IMR-90 (cell line): ENCODE measurements around the gene ACAP1. TPM values are rescaled to one million over a fixed set of nuclear protein-coding genes. Genes with fewer than 3 reads are reported as not detected.

Source experiments
- ATAC-seq: fragments of 200-7000 bp; cut with Tn5 transposase; 2 replicates; pipeline ENCODE4 v1.9.1; 2020; ENCODE audit warnings: low read depth, mild to moderate bottlenecking, moderate library complexity
- BruUV-seq: library from RNA; stranded (reverse); fragments of 400-500 nt; replicated peaks from 2 replicates; lab custom pipeline; 2021; lab: Mats Ljungman, UMichigan
- CTCF ChIA-PET: fragments of 300-600 bp; formaldehyde crosslinking; extraction: SDS; loops from one replicate; lab custom pipeline; 2021; ENCODE audit warnings: antibody characterized with exemption; lab: Yijun Ruan, JAX
- POLR2A ChIA-PET: fragments of 300-600 bp; sonication (Branson Sonifier 250); formaldehyde crosslinking; loops from one replicate; lab custom pipeline; 2022; ENCODE audit warnings: antibody characterized with exemption; ENCODE audit not compliant: unreplicated experiment; lab: Charles Lee
- DNase-seq: peaks from one replicate; pipeline ENCODE4 v3.0.0; 2013
- H2AFZ ChIP-seq: replicated peaks from 2 replicates; pipeline ENCODE3; 2013; ENCODE audit warnings: low read length, mild to moderate bottlenecking; ENCODE audit not compliant: poor library complexity
- H2AK5ac ChIP-seq: 2 replicates; pipeline ENCODE4 v1.6.1; 2013; ENCODE audit warnings: low read depth, low read length, inconsistent platforms
- H2AK9ac ChIP-seq: replicated peaks from 2 replicates; pipeline ENCODE3; 2013; ENCODE audit warnings: mild to moderate bottlenecking, low read depth, low read length, moderate library complexity; ENCODE audit not compliant: poor library complexity
- H2BK120ac ChIP-seq: 2 replicates; pipeline ENCODE4 v1.6.1; 2013; ENCODE audit warnings: low read depth, low read length, inconsistent platforms
- H2BK15ac ChIP-seq: 3 replicates; pipeline ENCODE4 v1.6.1; 2013; ENCODE audit warnings: low read depth, low read length, inconsistent platforms
- H2BK20ac ChIP-seq: 2 replicates; pipeline ENCODE4 v1.6.1; 2013; ENCODE audit warnings: low read depth, mild to moderate bottlenecking, inconsistent platforms, low read length, moderate library complexity
- H2BK5ac ChIP-seq: 2 replicates; pipeline ENCODE4 v1.6.1; 2013; ENCODE audit warnings: mild to moderate bottlenecking, low read depth, low read length, inconsistent platforms; ENCODE audit not compliant: poor library complexity, severe bottlenecking
- H3K14ac ChIP-seq: replicated peaks from 2 replicates; pipeline ENCODE4 v1.6.1; 2013; ENCODE audit warnings: low read depth, low read length, inconsistent platforms
- H3K18ac ChIP-seq: 2 replicates; pipeline ENCODE4 v1.6.1; 2013; ENCODE audit warnings: low read depth, low read length, control low read depth
- H3K23ac ChIP-seq: 2 replicates; pipeline ENCODE4 v1.6.1; 2013; ENCODE audit warnings: low read depth, low read length, inconsistent platforms
- H3K27ac ChIP-seq: 2 replicates; pipeline ENCODE4 v1.5.1; 2013; ENCODE audit warnings: mild to moderate bottlenecking, control low read depth, low read length; ENCODE audit not compliant: insufficient read depth
- H3K27me3 ChIP-seq: 2 replicates; pipeline ENCODE4 v1.6.1; 2013; ENCODE audit warnings: low read length; ENCODE audit not compliant: control insufficient read depth, insufficient read depth
- H3K36me3 ChIP-seq: 2 replicates; pipeline ENCODE4 v1.6.1; 2013; ENCODE audit warnings: low read length, mixed read lengths; ENCODE audit not compliant: control insufficient read depth, insufficient read depth
- H3K4ac ChIP-seq: 2 replicates; pipeline ENCODE4 v1.6.1; 2013; ENCODE audit warnings: low read depth, low read length, inconsistent platforms
- H3K4me1 ChIP-seq: 2 replicates; pipeline ENCODE4 v1.6.1; 2013; ENCODE audit warnings: low read length, mixed read lengths; ENCODE audit not compliant: control insufficient read depth, insufficient read depth
- H3K4me2 ChIP-seq: 2 replicates; pipeline ENCODE4 v1.6.1; 2013; ENCODE audit warnings: low read depth, mild to moderate bottlenecking, control low read depth, low read length, moderate library complexity
- H3K4me3 ChIP-seq: 2 replicates; pipeline ENCODE4 v1.5.1; 2013; ENCODE audit warnings: low read depth, mild to moderate bottlenecking, control low read depth, low read length, moderate library complexity; ENCODE audit not compliant: insufficient read depth
- H3K56ac ChIP-seq: 2 replicates; pipeline ENCODE4 v1.6.1; 2013; ENCODE audit warnings: low read length, inconsistent platforms; ENCODE audit not compliant: insufficient read depth; ENCODE audit errors: extremely low read depth
- H3K79me1 ChIP-seq, 2 experiments: 2 replicates each; pipeline ENCODE4 v1.6.1; 2013; ENCODE audit warnings: low read length in 2 of 2, inconsistent platforms in 1 of 2, low read depth in 1 of 2
- H3K9ac ChIP-seq: 2 replicates; pipeline ENCODE4 v1.6.1; 2013; ENCODE audit warnings: low read depth, low read length, control low read depth
- H3K9me1 ChIP-seq: 2 replicates; pipeline ENCODE4 v1.6.1; 2013; ENCODE audit warnings: low read length, inconsistent platforms; ENCODE audit not compliant: insufficient read depth
- H3K9me3 ChIP-seq: 2 replicates; pipeline ENCODE4 v1.6.1; 2013; ENCODE audit warnings: low read length; ENCODE audit not compliant: control insufficient read depth, insufficient read depth
- H4K20me1 ChIP-seq: 2 replicates; pipeline ENCODE4 v1.6.1; 2013; ENCODE audit warnings: low read length, inconsistent platforms; ENCODE audit not compliant: insufficient read depth
- H4K5ac ChIP-seq: 2 replicates; pipeline ENCODE4 v1.6.1; 2013; ENCODE audit warnings: mild to moderate bottlenecking, low read depth, low read length, control low read depth
- H4K8ac ChIP-seq, 2 experiments: 2 replicates each; pipeline ENCODE4 v1.6.1; 2013; ENCODE audit warnings: low read depth in 2 of 2, low read length in 2 of 2, control low read depth in 1 of 2, inconsistent platforms in 1 of 2
- H4K91ac ChIP-seq: 2 replicates; pipeline ENCODE4 v1.6.1; 2013; ENCODE audit warnings: low read depth, low read length, inconsistent platforms; ENCODE audit not compliant: insufficient read depth
- NFE2L2 ChIP-seq: fragments of 150-350 bp; IDR thresholded peaks from 2 replicates; pipeline ENCODE4 v1.6.1; 2016; ENCODE audit warnings: low read depth, mild to moderate bottlenecking, low read length
- WGBS, 2 experiments: methylation state at CpG; one replicate each; pipeline versions ENCODE4 v1.1.5 to v1.1.7; 2013; ENCODE audit warnings: missing lambda C conversion rate in 2 of 2; ENCODE audit not compliant: insufficient read length in 1 of 2; ENCODE audit errors: extremely low coverage in 2 of 2; 5-methylcytosine and 5-hydroxymethylcytosine counted together
- dilution Hi-C: fragments of 300-500 bp; cut with HindIII; formaldehyde crosslinking; loops from one replicate; pipeline ENCODE4 v1.14.3; 2018; ENCODE audit warnings: low sequenced_read_pairs; ENCODE audit not compliant: unreplicated experiment
- in situ Hi-C: fragments of 300-500 bp; cut with MboI; formaldehyde crosslinking; loops from 3 replicates; pipeline ENCODE4 v1.14.3; 2019; ENCODE audit warnings: low sequenced_read_pairs, inconsistent platforms, mixed read lengths
- intact Hi-C: fragments of 100-400 bp; cut with micrococcal nuclease; formaldehyde crosslinking; loops from 2 replicates; pipeline ENCODE4 v1.10.0; 2022
- polyA plus RNA-seq, 3 experiments: library from polyadenylated mRNA; depleted of rRNA; stranded (reverse); fragments of >200 nt; gene quantifications; 2 replicates each; pipeline ENCODE4 v1.2.3, GENCODE V29; 2012; ENCODE audit warnings: low replicate concordance in 1 of 3
- total RNA-seq: library from RNA; depleted of rRNA; stranded (reverse); fragments of >200 nt; gene quantifications from 2 replicates; pipeline ENCODE4 v1.2.3, GENCODE V29; 2012

Gene ACAP1
- total and polyA plus RNA-seq, 2 of the 4 experiments (the other 2 are of a cell fraction) = under 0.01 to 2.1 TPM

GRCh38 chr17:7380855-7381683, 44.7 kb downstream of the ACAP1 start, which contains the start of gene TNK1:
TNK1 (plus strand) TSS chr17:7381089; CDS start chr17:7382927, 1,838 bp downstream.
- Histone ChIP-seq H2BK5ac (no peak within 1 kb of the TSS), H3K4ac (no peak within 1 kb of the TSS), H3K36me3 (no peaks in the 10 kb centered on the region), H2AK9ac (peak within 1 kb of the TSS; percentile 57), H3K4me3 (peak within 1 kb of the TSS; percentile 11; the same call in 1 of the 2 replicates), H2AK5ac (peak within 1 kb of the TSS; percentile 44; the same call in 1 of the 2 replicates), H2BK20ac (no peak within 1 kb of the TSS), H4K5ac (no peak within 1 kb of the TSS), H2BK120ac (no peak within 1 kb of the TSS), H3K14ac (no peak within 1 kb of the TSS), H4K91ac (no peak within 1 kb of the TSS), H3K79me1 (no peaks in the 10 kb centered on the region), H4K20me1 (no peaks in the 10 kb centered on the region), H3K18ac (no peak within 1 kb of the TSS), H3K56ac (no peak within 1 kb of the TSS), H3K4me2 (peak within 1 kb of the TSS; percentile 3), H3K9ac (no peak within 1 kb of the TSS; the same call in 1 of the 2 replicates), H3K27me3 (peaks cover 26% of the 10 kb centered on the region), H3K4me1 (peaks cover 7% of the 10 kb centered on the region; the same call in 1 of the 2 replicates), H2BK15ac (no peak within 1 kb of the TSS), H3K9me1 (peaks cover 2% of the 10 kb centered on the region; the same call in 1 of the 2 replicates), H2AFZ (peak within 1 kb of the TSS; percentile 84), H3K23ac (no peak within 1 kb of the TSS; the same call in 1 of the 2 replicates), H3K9me3 (peaks cover 8% of the 10 kb centered on the region; the same call in 1 of the 2 replicates), H4K8ac (no peak within 1 kb of the TSS; a peak in 1 of 4 replicates), H3K27ac (no peak within 1 kb of the TSS)
- TF ChIP-seq NFE2L2 = no peak
- ChIA-PET POLR2A (interaction anchor here (0.6 kb wide), 1 partner anchor 12 kb away, joined by 4 read pairs; no protein-coding TSS in a partner anchor), CTCF (no interaction called here)
- dilution Hi-C loops (no loop called here), in situ Hi-C loops (no loop called here), intact Hi-C loops (no loop called here)
- BruUV-seq = no TSS peak
- DNase-seq (no peak), ATAC-seq (peak; percentile 4; the same call in 1 of the 2 replicates)
- WGBS, 2 experiments = 5% methylated on average over 23 of the region's 52 CpGs; no CpG with 5 or more reads in 1 of the 2 experiments
